Renal cortical epithelial cell (primary cell): Measurements from ENCODE around the gene CHRD. TPM values are rescaled to one million over a fixed set of nuclear protein-coding genes. Genes with fewer than 3 reads are reported as not detected.
A peak's percentile ranks its signal among the peaks of the same experiment; 100 is the strongest.

Experiments
- DNase-seq: peaks from one replicate; pipeline ENCODE4 v3.0.0-alpha.2; 2011; ENCODE audit warnings: low read depth
- total RNA-seq: library from RNA; depleted of rRNA; stranded (reverse); fragments of >200 nt; gene quantifications from 2 replicates; pipeline ENCODE4 v1.2.3, GENCODE V29; 2014

CHRD gene
- total RNA-seq, 1 donor from 2014 or later: 23.9 TPM

DNA sequence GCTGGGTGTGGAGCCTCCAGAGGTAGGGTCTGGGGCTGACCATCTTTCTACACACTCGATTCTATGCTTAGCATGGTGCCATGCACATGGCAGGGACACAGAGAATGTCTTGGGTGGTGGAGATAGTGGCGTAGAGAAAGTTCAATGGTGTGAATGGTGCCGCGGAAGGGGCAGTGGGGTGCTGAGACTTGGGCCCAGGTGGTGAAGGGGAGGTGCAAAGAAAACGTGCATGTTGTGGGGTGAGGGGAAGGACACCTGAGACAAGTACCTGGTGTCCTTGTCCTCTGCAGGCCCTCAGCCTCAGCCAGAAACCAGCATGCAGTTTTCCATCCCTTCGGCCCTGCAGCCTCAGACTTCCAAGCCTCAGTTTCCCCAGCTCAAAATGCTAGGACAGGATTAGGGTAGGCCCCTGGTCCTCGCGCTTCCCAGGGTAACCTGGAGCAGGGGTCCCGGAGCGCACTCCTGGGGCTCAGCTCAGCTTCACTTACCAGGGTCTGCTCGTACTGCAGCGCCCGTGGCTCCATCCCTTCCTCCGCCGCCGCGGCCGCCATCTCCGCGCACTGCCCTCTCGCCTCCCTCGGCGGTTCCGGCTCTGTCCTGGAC is 18.8 kb upstream of the CHRD start:
- DNase-seq: no peak

DNA sequence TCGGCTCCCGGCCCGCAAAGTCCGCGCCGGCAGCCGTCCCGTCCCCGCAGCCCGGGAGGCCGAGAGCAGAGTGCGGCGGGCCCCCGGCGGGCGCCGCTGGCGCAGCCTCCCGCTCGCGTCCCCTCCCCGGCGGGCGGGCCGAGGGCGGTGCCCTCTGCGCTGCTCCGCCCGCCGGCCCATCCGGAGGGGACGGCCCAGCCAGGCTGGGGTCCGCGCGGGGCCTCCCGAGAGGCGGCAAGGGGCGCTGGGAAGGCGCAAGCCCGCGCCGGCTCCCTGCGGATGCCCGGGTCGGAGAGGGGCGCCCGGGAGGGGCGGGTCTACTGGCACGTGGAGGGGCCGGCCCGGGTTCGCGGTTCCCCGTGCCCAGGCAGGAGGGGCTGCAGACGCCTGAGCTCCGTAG is 18.3 kb upstream of the CHRD start, which contains the start of the genes CLCN2 and POLR2H:
Gene CLCN2 (minus strand): TSS at position 74 of the 400 bp plus-strand sequence. CDS start 126 bp downstream, outside the sequence.
Gene POLR2H (plus strand): TSS at position 179 of the 400 bp plus-strand sequence. CDS start 1,783 bp downstream, outside the sequence.
- DNase-seq: no peak

GRCh38 chr3:184361932-184362667 is 17.8 kb upstream of the CHRD start:
- DNase-seq: no peak

- peak; percentile 94 for DNase-seq
Measured at GRCh38 chr3:184362668-184363546, 16.9 kb upstream of the CHRD start.

DNA sequence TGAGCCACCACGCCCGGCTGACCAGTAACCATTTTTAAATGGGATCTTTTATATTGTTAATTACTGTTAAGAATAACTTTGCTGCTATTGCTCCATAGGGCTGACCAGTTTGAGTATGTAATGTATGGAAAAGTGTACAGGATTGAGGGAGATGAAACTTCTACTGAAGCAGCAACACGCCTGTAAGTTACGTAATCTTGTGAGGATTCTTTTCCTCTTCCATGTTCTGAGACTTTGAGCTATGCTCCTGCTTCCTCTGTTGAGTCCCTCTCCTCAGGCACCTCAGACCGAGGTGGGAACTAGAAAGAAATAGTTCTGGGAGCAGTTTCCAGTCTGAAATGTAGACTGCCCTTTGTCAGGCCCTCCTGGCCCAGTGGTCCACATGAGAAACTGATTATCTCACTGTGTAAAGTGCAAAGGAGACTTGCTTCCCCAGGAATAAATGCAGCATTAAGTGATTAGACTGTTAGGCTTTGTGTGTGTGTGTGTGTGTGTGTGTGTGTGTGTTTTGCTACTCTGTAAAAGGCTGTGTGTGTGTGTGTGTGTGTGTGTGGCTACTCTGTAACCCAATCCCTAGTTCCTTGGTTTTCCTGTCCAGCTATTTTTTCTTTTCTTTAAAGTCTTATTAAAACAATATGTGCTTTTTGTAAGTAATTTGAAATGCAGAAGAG is 13.1 kb upstream of the CHRD start:
- no peak for DNase-seq

DNA sequence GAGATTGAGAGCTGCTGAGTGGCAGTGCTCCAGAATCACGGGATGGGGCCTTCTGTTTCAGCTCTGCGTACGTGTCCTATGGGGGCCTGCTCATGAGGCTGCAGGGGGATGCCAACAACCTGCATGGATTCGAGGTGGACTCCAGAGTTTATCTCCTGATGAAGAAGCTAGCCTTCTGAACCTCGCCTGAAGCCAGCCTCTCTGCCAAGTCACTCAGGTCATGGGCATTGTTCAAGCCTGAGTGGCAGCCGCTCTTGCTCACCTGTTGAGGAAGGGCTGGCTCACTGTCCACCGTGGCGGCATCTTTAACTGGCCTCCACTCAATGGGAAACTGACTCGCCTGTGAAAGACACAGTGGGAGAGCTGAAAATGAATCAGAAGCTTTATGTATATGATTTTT is 11.7 kb upstream of the CHRD start:
- no peak for DNase-seq

DNA sequence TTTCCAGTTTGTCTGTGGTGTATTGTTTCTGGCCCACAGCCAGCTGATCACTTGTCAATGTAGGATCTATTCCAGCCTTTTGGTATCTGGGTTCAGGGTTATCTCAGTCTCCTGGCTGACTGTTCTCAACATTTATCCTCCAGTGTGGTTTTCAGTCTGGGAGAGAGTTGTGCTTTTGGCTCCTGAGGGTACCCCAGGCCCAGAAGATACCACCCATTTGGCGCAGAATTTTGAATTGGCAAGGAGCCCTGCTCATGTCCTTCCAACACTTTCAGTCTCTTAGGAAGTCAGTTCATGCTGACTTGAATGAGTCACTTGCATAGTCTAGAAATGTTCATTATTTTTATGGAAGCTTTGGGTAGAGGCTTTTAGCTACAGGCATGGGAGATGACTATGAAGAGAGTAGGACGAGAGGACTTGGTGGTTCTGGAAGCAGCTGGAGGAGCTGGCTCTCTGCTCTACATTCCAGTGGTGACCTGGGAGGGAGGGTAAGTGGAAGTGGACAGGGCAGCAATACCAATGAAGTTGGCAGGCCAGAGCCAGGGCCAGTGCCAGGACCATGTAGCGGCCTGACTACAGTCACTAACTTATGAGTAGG is 11.2 kb upstream of the CHRD start:
- DNase-seq: peak; percentile 14

GRCh38 chr3:184371570-184372018 is 8.3 kb upstream of the CHRD start:
- peak; percentile 84 for DNase-seq

DNA sequence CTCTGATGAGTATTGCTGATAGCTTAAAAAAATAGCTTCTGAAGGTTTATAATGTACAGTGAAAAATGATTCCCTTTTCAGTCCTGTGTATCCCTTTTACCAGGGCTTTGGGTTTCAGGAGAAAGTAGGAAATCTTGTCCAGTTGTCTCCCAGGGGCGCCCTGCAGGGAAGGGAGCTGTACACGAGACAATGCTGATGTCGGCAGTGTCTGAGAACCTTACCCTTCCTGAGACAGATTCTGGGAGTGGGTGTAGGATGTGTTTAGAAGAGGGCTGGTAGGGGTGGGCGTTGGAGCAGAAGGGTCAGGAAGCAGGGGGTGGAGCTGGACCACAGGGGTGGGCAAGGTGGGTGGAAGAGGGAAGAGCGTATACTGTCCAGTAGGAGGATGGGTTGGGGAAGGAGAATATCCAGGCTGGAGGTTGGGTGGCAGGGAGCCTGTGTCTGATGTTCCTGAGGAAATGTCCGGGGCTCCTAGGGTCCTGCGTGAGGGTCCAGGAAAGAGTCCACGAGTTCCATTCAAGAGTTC is 7.5 kb upstream of the CHRD start:
- DNase-seq: no peak

DNA sequence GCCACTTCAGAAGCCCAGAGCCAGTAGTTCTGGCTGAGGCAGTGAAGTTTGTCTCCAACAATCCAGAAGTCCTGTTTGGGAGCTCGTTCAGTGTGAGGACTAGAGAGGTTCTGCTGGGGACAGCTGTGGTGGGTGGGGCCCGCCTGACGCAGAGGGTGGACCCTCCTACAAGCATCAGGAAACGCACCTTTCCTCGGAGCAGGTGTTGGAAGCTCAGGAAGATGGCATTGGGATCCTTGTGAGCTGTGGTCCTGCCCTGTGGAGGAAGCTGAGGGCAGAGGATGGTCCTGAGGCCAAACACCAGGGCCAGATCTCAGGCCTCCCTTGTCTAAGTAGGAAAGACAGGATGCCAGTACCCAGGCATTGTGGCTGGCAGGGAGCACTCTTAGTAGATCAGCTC is 6.9 kb upstream of the CHRD start:
- no peak for DNase-seq

- DNase-seq: no peak
Measured at GRCh38 chr3:184373422-184373821, 6.4 kb upstream of the CHRD start.

DNA sequence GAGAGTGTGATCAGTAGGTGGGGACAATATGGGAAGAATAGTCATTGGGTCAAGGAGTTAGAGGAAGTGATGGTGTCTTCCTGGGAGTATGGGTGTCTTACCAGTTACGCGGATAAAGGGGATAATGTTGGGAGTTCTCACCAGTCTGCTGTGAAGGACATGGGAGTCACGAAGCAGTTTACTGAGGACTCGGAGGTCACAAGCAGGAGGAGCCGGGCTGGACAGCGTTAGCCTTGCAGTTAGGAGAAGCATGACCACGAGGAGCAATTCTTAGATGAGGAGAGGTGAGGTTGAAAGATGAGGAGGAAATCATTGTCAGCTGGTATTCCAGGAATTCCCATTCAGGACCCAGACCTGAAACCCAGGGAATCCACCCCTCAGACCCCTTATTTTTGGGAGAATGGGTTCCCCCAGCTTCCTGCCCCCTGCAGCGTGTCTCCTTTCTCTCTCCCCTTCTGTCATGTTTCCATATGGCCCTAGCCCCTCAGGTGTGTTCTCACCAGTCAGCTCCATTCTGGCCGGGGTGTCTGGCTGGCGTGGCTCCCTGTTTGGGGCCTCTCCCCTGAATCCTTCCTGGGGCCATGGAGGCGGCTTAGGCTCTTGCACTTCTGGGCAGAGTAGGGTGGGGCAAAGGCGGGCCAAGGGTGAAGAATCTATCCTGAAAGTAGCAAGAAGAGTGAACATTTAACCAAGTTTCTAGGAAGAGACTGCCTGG is 4.0 kb upstream of the CHRD start:
- no peak for DNase-seq

- DNase-seq: no peak
Measured at GRCh38 chr3:184377374-184377773, 2.5 kb upstream of the CHRD start.

- DNase-seq: peak; percentile 43
Measured at GRCh38 chr3:184377882-184378445, 1.9 kb upstream of the CHRD start, which contains the start of gene THPO. Gene THPO (minus strand): TSS chr3:184378207. CDS start chr3:184376259, 1,948 bp downstream.

DNA sequence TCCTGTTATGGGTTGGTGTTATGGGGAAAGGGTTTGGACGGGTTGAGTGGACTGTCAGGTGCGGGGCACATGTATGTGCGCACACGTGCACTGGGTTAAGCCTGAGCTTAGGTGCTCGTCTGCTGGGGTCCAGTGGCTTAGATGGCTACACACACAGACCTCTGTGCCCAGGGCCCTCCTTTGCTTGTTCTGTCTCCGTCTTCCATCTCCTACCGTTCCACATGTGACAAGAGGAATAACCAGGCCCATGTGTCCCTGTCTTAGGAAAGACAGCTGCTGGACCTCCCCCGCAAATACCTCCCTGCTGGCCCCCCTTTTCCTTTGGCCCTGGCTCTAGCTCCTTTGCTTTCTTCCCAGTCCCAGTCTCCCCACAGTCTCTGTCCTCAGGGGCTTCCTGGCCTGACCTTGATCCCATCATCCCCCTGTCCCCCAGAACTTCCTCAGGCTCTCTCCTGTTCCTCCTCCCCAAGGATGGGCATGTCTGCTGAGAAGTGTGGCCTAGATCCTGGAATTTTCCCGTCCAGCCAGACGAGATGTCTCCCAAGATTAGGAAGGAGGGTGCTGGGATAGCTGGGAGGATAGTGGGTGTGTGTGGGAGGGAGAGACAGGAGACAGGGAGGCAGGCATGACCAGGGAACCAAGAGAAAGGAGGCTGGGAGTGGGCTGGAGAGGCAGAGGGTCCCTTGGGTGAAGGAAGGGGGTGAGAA is 1.1 kb upstream of the CHRD start:
- no peak for DNase-seq

GRCh38 chr3:184380185-184380626 is 352 bp downstream of the CHRD start:
- no peak for DNase-seq

- DNase-seq: no peak
Measured at GRCh38 chr3:184380627-184381260, 890 bp downstream of the CHRD start.
